ENCODE results near the gene HOOK2. TPM values are rescaled to one million over a fixed set of nuclear protein-coding genes. Genes with fewer than 3 reads are reported as not detected.
A peak's percentile ranks its signal among the peaks of the same experiment; 100 is the strongest.
"Not testable (repeated sequence)": the region's sequence is repeated elsewhere in the genome, so short reads cannot be mapped to it uniquely, and the experiment has no call there.

Gene HOOK2
- total and polyA plus RNA-seq, 4 donors = 39.8 to 67.4 (median 50.6) TPM

DNA sequence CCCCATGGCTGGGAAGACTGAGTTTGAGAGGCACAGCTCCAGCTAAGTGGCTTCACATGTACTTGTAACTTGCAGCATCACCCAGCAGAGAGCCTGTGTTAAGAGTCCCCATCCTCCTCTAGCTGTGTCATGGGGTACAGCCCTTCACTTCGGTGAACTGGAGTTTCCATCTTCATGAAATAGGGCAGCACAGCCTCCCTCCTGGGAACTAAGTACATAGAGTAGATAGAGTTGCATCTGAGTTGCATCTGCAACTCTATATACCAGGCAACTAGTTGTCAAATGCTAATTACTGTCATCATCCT, 25.1 kb upstream of the HOOK2 start:
- no peak overlapping the region for H3K27ac ChIP-seq (ENCODE audit: low read depth in 1 of 2, low read length in 1 of 2)
- TF ChIP-seq, protein P1, sequence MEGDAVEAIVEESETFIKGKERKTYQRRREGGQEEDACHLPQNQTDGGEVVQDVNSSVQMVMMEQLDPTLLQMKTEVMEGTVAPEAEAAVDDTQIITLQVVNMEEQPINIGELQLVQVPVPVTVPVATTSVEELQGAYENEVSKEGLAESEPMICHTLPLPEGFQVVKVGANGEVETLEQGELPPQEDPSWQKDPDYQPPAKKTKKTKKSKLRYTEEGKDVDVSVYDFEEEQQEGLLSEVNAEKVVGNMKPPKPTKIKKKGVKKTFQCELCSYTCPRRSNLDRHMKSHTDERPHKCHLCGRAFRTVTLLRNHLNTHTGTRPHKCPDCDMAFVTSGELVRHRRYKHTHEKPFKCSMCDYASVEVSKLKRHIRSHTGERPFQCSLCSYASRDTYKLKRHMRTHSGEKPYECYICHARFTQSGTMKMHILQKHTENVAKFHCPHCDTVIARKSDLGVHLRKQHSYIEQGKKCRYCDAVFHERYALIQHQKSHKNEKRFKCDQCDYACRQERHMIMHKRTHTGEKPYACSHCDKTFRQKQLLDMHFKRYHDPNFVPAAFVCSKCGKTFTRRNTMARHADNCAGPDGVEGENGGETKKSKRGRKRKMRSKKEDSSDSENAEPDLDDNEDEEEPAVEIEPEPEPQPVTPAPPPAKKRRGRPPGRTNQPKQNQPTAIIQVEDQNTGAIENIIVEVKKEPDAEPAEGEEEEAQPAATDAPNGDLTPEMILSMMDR (IDR thresholded peaks at IDR 0.05; ENCODE audit: control extremely low read depth, extremely low read depth) = no peak
- no peak for ATAC-seq (ENCODE audit: insufficient read depth, low FRiP score)
- H3K9me3 ChIP-seq (ENCODE audit: control insufficient read depth in 4 of 4, insufficient read depth in 3 of 4, low read length in 3 of 4) = no peaks in the 10 kb centered on the region
- peak overlapping the region; percentile 67 for H3K4me3 ChIP-seq
- WGBS, 2 donors = 65 to 88% methylated on average over 1 of the region's 1 CpG
- no peak for DNase-seq
- H3K4me1 ChIP-seq (ENCODE audit: control insufficient read depth in 5 of 5, insufficient read depth in 5 of 5, low read length in 5 of 5) = peaks cover 2 to 25% (median 4%) of the 10 kb centered on the region in 5 donors
- H3K27me3 ChIP-seq (ENCODE audit: control insufficient read depth in 3 of 3, insufficient read depth in 3 of 3, low read length in 2 of 3) = no peaks in the 10 kb centered on the region
- H3K36me3 ChIP-seq (ENCODE audit: control insufficient read depth in 4 of 4, insufficient read depth in 4 of 4, low read length in 4 of 4) = peaks cover 0 to 10% (median 9%) of the 10 kb centered on the region in 4 donors
- no peak overlapping the region for H3K9ac ChIP-seq (ENCODE audit: insufficient read depth in 1 of 2, low read length in 2 of 2)

DNA sequence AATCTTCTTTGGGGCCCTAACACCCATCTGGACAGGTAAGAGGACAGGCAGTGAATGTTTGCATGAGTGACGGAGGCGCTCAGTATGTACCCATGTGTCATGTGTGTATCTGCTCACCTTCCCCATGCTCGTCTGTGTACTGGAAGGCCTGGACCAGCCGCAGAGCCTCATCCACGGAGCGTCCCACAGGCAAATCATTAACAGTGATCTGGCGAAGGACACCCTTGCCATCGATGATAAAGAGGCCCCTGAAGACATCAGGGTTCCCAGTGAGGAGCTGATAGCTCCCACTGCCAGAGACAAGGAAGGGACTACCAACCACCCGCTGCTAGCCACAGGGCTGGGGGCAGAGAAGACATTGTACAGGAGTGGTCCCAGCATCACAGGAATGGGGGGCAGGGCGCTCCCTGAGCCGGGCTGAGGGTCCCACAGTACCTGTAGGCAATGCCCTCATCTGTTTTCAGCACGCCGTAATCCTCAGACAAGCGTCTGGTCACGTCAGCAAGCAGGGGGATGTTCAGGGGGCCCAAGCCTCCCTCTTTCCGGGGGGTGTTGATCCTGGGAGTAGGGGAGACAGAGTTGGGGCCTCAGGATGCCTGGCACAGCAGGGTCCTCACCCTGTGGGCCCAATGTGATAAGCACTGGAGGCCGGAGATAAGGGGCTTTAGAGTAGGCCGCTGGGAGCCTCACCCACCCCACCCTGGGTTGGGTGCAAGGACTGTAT, 24.6 kb upstream of the HOOK2 start:
- no peak for DNase-seq
- TF ChIP-seq, protein P1 (IDR thresholded peaks at IDR 0.05; ENCODE audit: control extremely low read depth, extremely low read depth) = no peak
- Histone ChIP-seq H3K9me3 (ENCODE audit: control insufficient read depth in 4 of 4, insufficient read depth in 3 of 4, low read length in 3 of 4) (no peaks in the 10 kb centered on the region), H3K27ac (ENCODE audit: low read depth in 1 of 2, low read length in 1 of 2) (no peak overlapping the region), H3K4me1 (ENCODE audit: control insufficient read depth in 5 of 5, insufficient read depth in 5 of 5, low read length in 5 of 5) (peaks cover 2 to 25% (median 4%) of the 10 kb centered on the region in 5 donors), H3K36me3 (ENCODE audit: control insufficient read depth in 4 of 4, insufficient read depth in 4 of 4, low read length in 4 of 4) (peaks cover 0 to 10% (median 9%) of the 10 kb centered on the region in 4 donors), H3K4me3 (no peak overlapping the region), H3K9ac (ENCODE audit: insufficient read depth in 1 of 2, low read length in 2 of 2) (no peak overlapping the region), H3K27me3 (ENCODE audit: control insufficient read depth in 3 of 3, insufficient read depth in 3 of 3, low read length in 2 of 3) (no peaks in the 10 kb centered on the region)
- ATAC-seq (ENCODE audit: insufficient read depth, low FRiP score) = no peak
- WGBS, 2 donors = 92 to 95% methylated on average over 18 of the region's 18 CpGs

DNA sequence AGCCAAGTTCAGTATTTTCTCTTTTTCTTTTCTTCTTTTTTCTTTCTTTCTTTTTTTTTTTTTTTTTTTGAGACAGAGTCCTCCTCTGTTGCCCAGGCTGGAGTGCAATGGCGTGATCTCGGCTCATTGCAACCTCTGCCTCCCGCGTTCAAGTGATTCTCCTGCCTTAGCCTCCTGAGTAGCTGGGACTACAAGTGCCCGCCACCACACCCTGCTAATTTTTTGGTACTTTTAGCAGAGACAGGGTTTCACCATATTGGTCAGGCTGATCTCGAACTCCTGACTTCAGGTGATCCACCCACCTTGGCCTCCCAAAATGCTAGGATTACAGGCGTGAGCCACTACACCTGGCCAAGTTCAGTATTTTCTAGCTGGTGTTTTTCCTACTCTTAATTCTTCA, 22.3 kb upstream of the HOOK2 start:
- H3K27me3 ChIP-seq (ENCODE audit: control insufficient read depth in 3 of 3, insufficient read depth in 3 of 3, low read length in 2 of 3); ATAC-seq (ENCODE audit: insufficient read depth, low FRiP score); H3K27ac ChIP-seq (ENCODE audit: low read depth in 1 of 2, low read length in 1 of 2); H3K9ac ChIP-seq (ENCODE audit: insufficient read depth in 1 of 2, low read length in 2 of 2); H3K9me3 ChIP-seq (ENCODE audit: control insufficient read depth in 4 of 4, insufficient read depth in 3 of 4, low read length in 3 of 4); H3K4me3 ChIP-seq; DNase-seq; H3K36me3 ChIP-seq (ENCODE audit: control insufficient read depth in 4 of 4, insufficient read depth in 4 of 4, low read length in 4 of 4): not testable (repeated sequence)
- WGBS, 2 donors = 96 to 97% methylated on average over 7 of the region's 7 CpGs
- peaks cover 3 to 36% (median 5%) of the 10 kb centered on the region in 5 donors for H3K4me1 ChIP-seq (ENCODE audit: control insufficient read depth in 5 of 5, insufficient read depth in 5 of 5, low read length in 5 of 5)

DNA sequence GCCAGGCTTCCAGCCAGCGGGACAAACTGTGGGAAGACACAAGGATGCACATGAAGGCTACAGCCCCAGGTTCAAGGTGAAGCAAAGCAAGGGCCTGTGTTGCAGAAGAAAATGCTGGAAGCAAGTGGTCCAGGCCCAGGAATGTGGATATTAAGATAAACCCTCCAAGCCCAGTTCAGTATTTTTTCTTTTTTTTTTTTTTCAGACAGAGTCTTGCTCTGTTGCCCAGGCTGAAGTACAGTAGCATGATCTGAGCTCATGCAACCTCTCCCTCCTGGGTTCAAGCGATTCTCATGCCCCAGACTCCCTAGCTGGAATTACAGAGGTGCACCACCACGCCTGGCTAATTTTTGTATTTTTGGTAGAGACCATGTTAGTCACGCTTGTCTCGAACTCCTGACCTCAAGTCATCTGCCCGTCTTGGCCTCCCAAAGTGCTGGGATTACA, 21.8 kb upstream of the HOOK2 start:
- Histone ChIP-seq H3K4me1 (ENCODE audit: control insufficient read depth in 5 of 5, insufficient read depth in 5 of 5, low read length in 5 of 5) (peaks cover 0 to 36% (median 4%) of the 10 kb centered on the region in 5 donors), H3K27me3 (ENCODE audit: control insufficient read depth in 3 of 3, insufficient read depth in 3 of 3, low read length in 2 of 3) (no peaks in the 10 kb centered on the region), H3K27ac (ENCODE audit: low read depth in 1 of 2, low read length in 1 of 2) (no peak overlapping the region), H3K9ac (ENCODE audit: insufficient read depth in 1 of 2, low read length in 2 of 2) (no peak overlapping the region), H3K4me3 (no peak overlapping the region), H3K36me3 (ENCODE audit: control insufficient read depth in 4 of 4, insufficient read depth in 4 of 4, low read length in 4 of 4) (peaks cover 0 to 10% (median 9%) of the 10 kb centered on the region in 4 donors), H3K9me3 (ENCODE audit: control insufficient read depth in 4 of 4, insufficient read depth in 3 of 4, low read length in 3 of 4) (no peaks in the 10 kb centered on the region)
- ATAC-seq (ENCODE audit: insufficient read depth, low FRiP score) = no peak
- TF ChIP-seq, protein P1 (IDR thresholded peaks at IDR 0.05; ENCODE audit: control extremely low read depth, extremely low read depth) = no peak
- 94 to 96% methylated on average over 6 of the region's 6 CpGs for WGBS, 2 donors
- DNase-seq = no peak

Measured in lung (tissue), 12 donors.